GM23338 (cell line): ENCODE results near the gene USP1. TPM values are rescaled to one million over a fixed set of nuclear protein-coding genes. Genes with fewer than 3 reads are reported as not detected.

Experiments
- ATAC-seq: fragments of 200-7000 bp; cut with Tn5 transposase; 3 replicates; pipeline ENCODE4 v1.9.1; 2020
- DNase-seq: peaks from one replicate; pipeline ENCODE4 v3.0.0-alpha.2; 2015; ENCODE audit warnings: low spot score
- H2AFZ ChIP-seq: fragments of 200-600 bp; sonication (generic); 2 replicates; pipeline ENCODE4 v1.8.0; 2016; ENCODE audit warnings: antibody characterized with exemption, mild to moderate bottlenecking, moderate library complexity
- H3F3A ChIP-seq: fragments of 200-600 bp; sonication (generic); replicated peaks from 2 replicates; pipeline ENCODE4 v1.8.0; 2017; ENCODE audit warnings: antibody characterized with exemption, mixed run types, low read depth
- H3K27ac ChIP-seq: fragments of 200-600 bp; sonication (generic); 2 replicates; pipeline ENCODE4 v1.6.1; 2016; ENCODE audit warnings: low read depth
- H3K27me3 ChIP-seq: fragments of 200-600 bp; sonication (generic); 2 replicates; pipeline ENCODE4 v1.8.0; 2016; ENCODE audit warnings: mild to moderate bottlenecking, mixed run types, moderate library complexity; ENCODE audit not compliant: insufficient read depth
- H3K36me3 ChIP-seq: fragments of 200-600 bp; sonication (generic); 2 replicates; pipeline ENCODE4 v1.8.0; 2016; ENCODE audit warnings: mild to moderate bottlenecking; ENCODE audit not compliant: insufficient read depth
- H3K4me1 ChIP-seq: fragments of 200-600 bp; sonication (generic); 2 replicates; pipeline ENCODE4 v1.8.0; 2016; ENCODE audit warnings: mild to moderate bottlenecking, moderate library complexity; ENCODE audit not compliant: insufficient read depth
- H3K4me2 ChIP-seq: fragments of 200-600 bp; sonication (generic); 2 replicates; pipeline ENCODE4 v1.7.1; 2017; ENCODE audit warnings: mixed run types
- H3K4me3 ChIP-seq: fragments of 200-600 bp; sonication (generic); 2 replicates; pipeline ENCODE4 v1.6.1; 2016; ENCODE audit warnings: mixed run types
- H3K79me2 ChIP-seq: fragments of 200-600 bp; sonication (generic); replicated peaks from 2 replicates; pipeline ENCODE4 v1.8.0; 2017; ENCODE audit warnings: mild to moderate bottlenecking; ENCODE audit not compliant: insufficient read depth
- H3K9me2 ChIP-seq: fragments of 200-600 bp; sonication (generic); 2 replicates; pipeline ENCODE4 v1.8.0; 2017; ENCODE audit not compliant: insufficient read depth
- H4K20me1 ChIP-seq: fragments of 200-600 bp; sonication (generic); replicated peaks from 2 replicates; pipeline ENCODE4 v1.8.0; 2017; ENCODE audit warnings: mild to moderate bottlenecking; ENCODE audit not compliant: insufficient read depth
- H3K27ac Mint-ChIP-seq: 2 replicates; pipeline ENCODE4 v1.8.0; 2020; ENCODE audit warnings: inconsistent platforms, mild to moderate bottlenecking, moderate library complexity, mixed read lengths
- H3K27me3 Mint-ChIP-seq: 3 replicates; pipeline ENCODE4 v1.8.0; 2022; ENCODE audit warnings: low read depth, mild to moderate bottlenecking, moderate library complexity, mixed read lengths, inconsistent platforms; ENCODE audit not compliant: insufficient read depth, poor library complexity
- H3K36me3 Mint-ChIP-seq: 3 replicates; pipeline ENCODE4 v1.8.0; 2021; ENCODE audit warnings: low read depth, mild to moderate bottlenecking, inconsistent platforms, moderate library complexity, mixed read lengths
- H3K4me1 Mint-ChIP-seq: 3 replicates; pipeline ENCODE4 v1.8.0; 2020; ENCODE audit warnings: mild to moderate bottlenecking, inconsistent platforms, mixed read lengths
- H3K4me3 Mint-ChIP-seq: 3 replicates; pipeline ENCODE4 v1.8.0; 2021; ENCODE audit warnings: moderate library complexity, mild to moderate bottlenecking, inconsistent platforms, mixed read lengths
- H3K9me3 Mint-ChIP-seq: 3 replicates; pipeline ENCODE4 v1.8.0; 2020; ENCODE audit warnings: moderate library complexity, mild to moderate bottlenecking, inconsistent platforms, mixed read lengths
- CTCF ChIP-seq, 2 experiments: fragments of 200-600 bp in 1 of 2; sonication (generic) in 1 of 2; conservative IDR thresholded peaks; 2 replicates each; pipeline versions ENCODE4 v1.5.1 to v1.6.1; 2016 to 2017; ENCODE audit warnings: antibody characterized with exemption in 2 of 2, low read depth in 2 of 2, mild to moderate bottlenecking in 2 of 2, moderate library complexity in 1 of 2
- EZH2 ChIP-seq: fragments of 200-600 bp; sonication (generic); IDR thresholded peaks from one replicate; pipeline ENCODE4 v1.8.0; 2017; ENCODE audit warnings: antibody characterized with exemption, mild to moderate bottlenecking, low read depth; ENCODE audit not compliant: unreplicated experiment
- ZNF114 ChIP-seq: fragments of 250-450 bp; sonication (Bioruptor Pico); IDR thresholded peaks from 2 replicates; pipeline ENCODE4 v1.5.0; 2020; ENCODE audit warnings: mild to moderate bottlenecking, moderate library complexity
- ZNF331 ChIP-seq: fragments of 250-450 bp; sonication (Bioruptor Pico); IDR thresholded peaks from 2 replicates; pipeline ENCODE4 v1.5.0; 2020; ENCODE audit warnings: low read depth, mild to moderate bottlenecking, moderate library complexity
- polyA plus RNA-seq: library from polyadenylated mRNA; unstranded; fragments of >200 nt; fragmentation: Nextera tagmentation; extraction: Ambion mirVana; gene quantifications from 2 replicates; pipeline ENCODE4 v1.2.1, GENCODE V29; 2016
- total RNA-seq: library from RNA; depleted of rRNA; stranded (reverse); fragments of >200 nt; shearing (Covaris generic); gene quantifications from 2 replicates; pipeline ENCODE4 v1.2.3, GENCODE V29; 2014
- TF ChIP-seq, protein P1 (sequence below): fragments of 250-450 bp; sonication (Bioruptor Pico); IDR thresholded peaks from 2 replicates; pipeline ENCODE4 v1.5.0; 2020; ENCODE audit warnings: mild to moderate bottlenecking, moderate library complexity

USP1 gene
- total and polyA plus RNA-seq, 2 experiments from 2014 or later = 45.6 to 74.6 TPM

GRCh38 chr1:62484824-62485468, 48.1 kb downstream of the USP1 start (continued):
- TF ChIP-seq, protein P1, sequence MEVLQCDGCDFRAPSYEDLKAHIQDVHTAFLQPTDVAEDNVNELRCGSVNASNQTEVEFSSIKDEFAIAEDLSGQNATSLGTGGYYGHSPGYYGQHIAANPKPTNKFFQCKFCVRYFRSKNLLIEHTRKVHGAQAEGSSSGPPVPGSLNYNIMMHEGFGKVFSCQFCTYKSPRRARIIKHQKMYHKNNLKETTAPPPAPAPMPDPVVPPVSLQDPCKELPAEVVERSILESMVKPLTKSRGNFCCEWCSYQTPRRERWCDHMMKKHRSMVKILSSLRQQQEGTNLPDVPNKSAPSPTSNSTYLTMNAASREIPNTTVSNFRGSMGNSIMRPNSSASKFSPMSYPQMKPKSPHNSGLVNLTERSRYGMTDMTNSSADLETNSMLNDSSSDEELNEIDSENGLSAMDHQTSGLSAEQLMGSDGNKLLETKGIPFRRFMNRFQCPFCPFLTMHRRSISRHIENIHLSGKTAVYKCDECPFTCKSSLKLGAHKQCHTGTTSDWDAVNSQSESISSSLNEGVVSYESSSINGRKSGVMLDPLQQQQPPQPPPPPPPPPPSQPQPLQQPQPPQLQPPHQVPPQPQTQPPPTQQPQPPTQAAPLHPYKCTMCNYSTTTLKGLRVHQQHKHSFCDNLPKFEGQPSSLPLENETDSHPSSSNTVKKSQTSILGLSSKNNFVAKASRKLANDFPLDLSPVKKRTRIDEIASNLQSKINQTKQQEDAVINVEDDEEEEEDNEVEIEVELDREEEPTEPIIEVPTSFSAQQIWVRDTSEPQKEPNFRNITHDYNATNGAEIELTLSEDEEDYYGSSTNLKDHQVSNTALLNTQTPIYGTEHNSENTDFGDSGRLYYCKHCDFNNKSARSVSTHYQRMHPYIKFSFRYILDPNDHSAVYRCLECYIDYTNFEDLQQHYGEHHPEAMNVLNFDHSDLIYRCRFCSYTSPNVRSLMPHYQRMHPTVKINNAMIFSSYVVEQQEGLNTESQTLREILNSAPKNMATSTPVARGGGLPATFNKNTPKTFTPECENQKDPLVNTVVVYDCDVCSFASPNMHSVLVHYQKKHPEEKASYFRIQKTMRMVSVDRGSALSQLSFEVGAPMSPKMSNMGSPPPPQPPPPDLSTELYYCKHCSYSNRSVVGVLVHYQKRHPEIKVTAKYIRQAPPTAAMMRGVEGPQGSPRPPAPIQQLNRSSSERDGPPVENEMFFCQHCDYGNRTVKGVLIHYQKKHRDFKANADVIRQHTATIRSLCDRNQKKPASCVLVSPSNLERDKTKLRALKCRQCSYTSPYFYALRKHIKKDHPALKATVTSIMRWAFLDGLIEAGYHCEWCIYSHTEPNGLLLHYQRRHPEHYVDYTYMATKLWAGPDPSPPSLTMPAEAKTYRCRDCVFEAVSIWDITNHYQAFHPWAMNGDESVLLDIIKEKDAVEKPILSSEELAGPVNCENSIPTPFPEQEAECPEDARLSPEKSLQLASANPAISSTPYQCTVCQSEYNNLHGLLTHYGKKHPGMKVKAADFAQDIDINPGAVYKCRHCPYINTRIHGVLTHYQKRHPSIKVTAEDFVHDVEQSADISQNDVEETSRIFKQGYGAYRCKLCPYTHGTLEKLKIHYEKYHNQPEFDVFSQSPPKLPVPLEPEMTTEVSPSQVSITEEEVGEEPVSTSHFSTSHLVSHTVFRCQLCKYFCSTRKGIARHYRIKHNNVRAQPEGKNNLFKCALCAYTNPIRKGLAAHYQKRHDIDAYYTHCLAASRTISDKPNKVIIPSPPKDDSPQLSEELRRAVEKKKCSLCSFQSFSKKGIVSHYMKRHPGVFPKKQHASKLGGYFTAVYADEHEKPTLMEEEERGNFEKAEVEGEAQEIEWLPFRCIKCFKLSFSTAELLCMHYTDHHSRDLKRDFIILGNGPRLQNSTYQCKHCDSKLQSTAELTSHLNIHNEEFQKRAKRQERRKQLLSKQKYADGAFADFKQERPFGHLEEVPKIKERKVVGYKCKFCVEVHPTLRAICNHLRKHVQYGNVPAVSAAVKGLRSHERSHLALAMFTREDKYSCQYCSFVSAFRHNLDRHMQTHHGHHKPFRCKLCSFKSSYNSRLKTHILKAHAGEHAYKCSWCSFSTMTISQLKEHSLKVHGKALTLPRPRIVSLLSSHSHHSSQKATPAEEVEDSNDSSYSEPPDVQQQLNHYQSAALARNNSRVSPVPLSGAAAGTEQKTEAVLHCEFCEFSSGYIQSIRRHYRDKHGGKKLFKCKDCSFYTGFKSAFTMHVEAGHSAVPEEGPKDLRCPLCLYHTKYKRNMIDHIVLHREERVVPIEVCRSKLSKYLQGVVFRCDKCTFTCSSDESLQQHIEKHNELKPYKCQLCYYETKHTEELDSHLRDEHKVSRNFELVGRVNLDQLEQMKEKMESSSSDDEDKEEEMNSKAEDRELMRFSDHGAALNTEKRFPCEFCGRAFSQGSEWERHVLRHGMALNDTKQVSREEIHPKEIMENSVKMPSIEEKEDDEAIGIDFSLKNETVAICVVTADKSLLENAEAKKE = no peak

GRCh38 chr1:62487956-62488355, 51.1 kb downstream of the USP1 start:
- H3K4me3 Mint-ChIP-seq = no peak overlapping the region
- peak; percentile 93 for ATAC-seq

DNA sequence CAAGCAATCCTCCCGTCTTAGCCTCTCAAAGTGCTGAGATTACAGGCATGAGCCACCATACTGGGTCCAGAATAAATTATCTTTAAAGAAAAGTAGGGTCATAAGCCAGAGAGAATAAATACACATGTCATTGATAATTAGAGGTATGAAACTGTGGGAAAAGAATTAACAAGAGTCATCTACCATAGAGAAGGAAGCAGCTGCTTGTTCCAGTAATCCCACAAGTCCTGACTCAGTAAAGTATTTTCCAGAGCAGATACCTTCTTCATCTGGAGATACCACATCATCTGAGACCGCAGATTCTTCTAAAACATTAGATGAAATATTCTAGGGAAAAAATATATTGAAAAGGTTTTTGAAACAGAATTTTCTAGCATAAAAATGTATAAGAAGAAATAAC, 55.7 kb downstream of the USP1 start:
- H3K36me3 ChIP-seq = no peaks in the 10 kb centered on the region
- no peak overlapping the region for H3K27ac Mint-ChIP-seq
- ATAC-seq = no peak
- no peak for TF ChIP-seq CTCF (conservative IDR thresholded peaks at IDR 0.05; ENCODE audit: low read depth in 2 of 2)
- no peak for TF ChIP-seq EZH2
- no peak for TF ChIP-seq ZNF331

More at GRCh38 chr1:62487956-62488355, 51.1 kb downstream of the USP1 start:
- TF ChIP-seq ZNF114 = no peak
- Histone ChIP-seq H4K20me1 (no peaks in the 10 kb centered on the region), H3K4me3 (no peak overlapping the region), H3K79me2 (no peaks in the 10 kb centered on the region), H3K27me3 (no peaks in the 10 kb centered on the region), H3K27ac (no peak overlapping the region), H3K9me2 (no peaks in the 10 kb centered on the region), H3K4me2 (no peak overlapping the region), H3K4me1 (no peaks in the 10 kb centered on the region), H3K36me3 (no peaks in the 10 kb centered on the region), H3F3A (no peaks in the 10 kb centered on the region), H2AFZ (no peak overlapping the region)
- Mint-ChIP-seq H3K9me3 (no peaks in the 10 kb centered on the region), H3K36me3 (peaks cover 6% of the 10 kb centered on the region; the same call in 2 of the 3 replicates), H3K4me1 (peaks cover 13% of the 10 kb centered on the region), H3K27me3 (peaks cover 10% of the 10 kb centered on the region), H3K27ac (no peak overlapping the region)
- peak; percentile 8 for DNase-seq

More for the DNA sequence above, 55.7 kb downstream of the USP1 start:
- H3K4me3 Mint-ChIP-seq = no peak overlapping the region
- Histone ChIP-seq H3K79me2 (no peaks in the 10 kb centered on the region), H3K4me2 (no peak overlapping the region), H3K4me1 (no peaks in the 10 kb centered on the region), H4K20me1 (no peaks in the 10 kb centered on the region), H3K27me3 (no peaks in the 10 kb centered on the region), H3K4me3 (no peak overlapping the region), H3K27ac (no peak overlapping the region), H3K9me2 (no peaks in the 10 kb centered on the region), H3F3A (no peaks in the 10 kb centered on the region), H2AFZ (no peak overlapping the region)
- H3K36me3 Mint-ChIP-seq = peaks cover 6% of the 10 kb centered on the region; the same call in 2 of the 3 replicates
- peaks cover 4% of the 10 kb centered on the region for H3K27me3 Mint-ChIP-seq
- peaks cover 23% of the 10 kb centered on the region for H3K4me1 Mint-ChIP-seq
- no peak for DNase-seq
- H3K9me3 Mint-ChIP-seq = no peaks in the 10 kb centered on the region
